Retinal pigment epithelial cell (primary cell): ENCODE measurements around the gene C1QTNF1.

Experiments used
- DNase-seq: peaks from one replicate; pipeline ENCODE4 v3.0.0-alpha.2; 2010; ENCODE audit warnings: low read depth
- H3K4me3 ChIP-seq: 2 replicates; pipeline ENCODE4 v1.5.1; 2011; ENCODE audit warnings: mild to moderate bottlenecking, low read length, control low read depth, moderate library complexity
- TF ChIP-seq, protein P1 (sequence below): conservative IDR thresholded peaks from 2 replicates; pipeline ENCODE4 v1.5.1; 2011; ENCODE audit warnings: low read depth, low read length, control low read depth, inconsistent platforms

The C1QTNF1 gene

DNA sequence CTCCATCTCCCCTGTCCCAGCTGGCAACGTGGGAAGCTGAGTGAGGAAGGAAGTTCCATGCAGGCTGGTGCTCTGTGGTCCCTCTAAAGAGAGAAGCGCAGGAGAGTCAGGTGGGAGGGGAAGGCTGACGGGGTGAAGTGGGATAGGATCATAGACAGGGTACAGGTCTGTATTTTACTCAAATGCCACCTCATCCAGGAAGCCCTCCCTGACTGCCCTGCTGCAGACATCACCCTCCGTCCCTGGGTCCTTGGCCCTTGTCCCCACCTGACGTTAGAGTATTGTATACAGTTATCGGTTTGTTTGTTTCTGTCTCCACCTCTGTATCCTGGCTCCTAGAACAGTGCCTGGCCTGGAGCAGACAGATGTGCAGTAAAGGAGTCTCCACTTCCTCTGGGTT, 26.1 kb upstream of the C1QTNF1 start:
- TF ChIP-seq, protein P1, sequence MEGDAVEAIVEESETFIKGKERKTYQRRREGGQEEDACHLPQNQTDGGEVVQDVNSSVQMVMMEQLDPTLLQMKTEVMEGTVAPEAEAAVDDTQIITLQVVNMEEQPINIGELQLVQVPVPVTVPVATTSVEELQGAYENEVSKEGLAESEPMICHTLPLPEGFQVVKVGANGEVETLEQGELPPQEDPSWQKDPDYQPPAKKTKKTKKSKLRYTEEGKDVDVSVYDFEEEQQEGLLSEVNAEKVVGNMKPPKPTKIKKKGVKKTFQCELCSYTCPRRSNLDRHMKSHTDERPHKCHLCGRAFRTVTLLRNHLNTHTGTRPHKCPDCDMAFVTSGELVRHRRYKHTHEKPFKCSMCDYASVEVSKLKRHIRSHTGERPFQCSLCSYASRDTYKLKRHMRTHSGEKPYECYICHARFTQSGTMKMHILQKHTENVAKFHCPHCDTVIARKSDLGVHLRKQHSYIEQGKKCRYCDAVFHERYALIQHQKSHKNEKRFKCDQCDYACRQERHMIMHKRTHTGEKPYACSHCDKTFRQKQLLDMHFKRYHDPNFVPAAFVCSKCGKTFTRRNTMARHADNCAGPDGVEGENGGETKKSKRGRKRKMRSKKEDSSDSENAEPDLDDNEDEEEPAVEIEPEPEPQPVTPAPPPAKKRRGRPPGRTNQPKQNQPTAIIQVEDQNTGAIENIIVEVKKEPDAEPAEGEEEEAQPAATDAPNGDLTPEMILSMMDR, result no peak
- no peak for DNase-seq
- no peak overlapping the region for H3K4me3 ChIP-seq

DNA sequence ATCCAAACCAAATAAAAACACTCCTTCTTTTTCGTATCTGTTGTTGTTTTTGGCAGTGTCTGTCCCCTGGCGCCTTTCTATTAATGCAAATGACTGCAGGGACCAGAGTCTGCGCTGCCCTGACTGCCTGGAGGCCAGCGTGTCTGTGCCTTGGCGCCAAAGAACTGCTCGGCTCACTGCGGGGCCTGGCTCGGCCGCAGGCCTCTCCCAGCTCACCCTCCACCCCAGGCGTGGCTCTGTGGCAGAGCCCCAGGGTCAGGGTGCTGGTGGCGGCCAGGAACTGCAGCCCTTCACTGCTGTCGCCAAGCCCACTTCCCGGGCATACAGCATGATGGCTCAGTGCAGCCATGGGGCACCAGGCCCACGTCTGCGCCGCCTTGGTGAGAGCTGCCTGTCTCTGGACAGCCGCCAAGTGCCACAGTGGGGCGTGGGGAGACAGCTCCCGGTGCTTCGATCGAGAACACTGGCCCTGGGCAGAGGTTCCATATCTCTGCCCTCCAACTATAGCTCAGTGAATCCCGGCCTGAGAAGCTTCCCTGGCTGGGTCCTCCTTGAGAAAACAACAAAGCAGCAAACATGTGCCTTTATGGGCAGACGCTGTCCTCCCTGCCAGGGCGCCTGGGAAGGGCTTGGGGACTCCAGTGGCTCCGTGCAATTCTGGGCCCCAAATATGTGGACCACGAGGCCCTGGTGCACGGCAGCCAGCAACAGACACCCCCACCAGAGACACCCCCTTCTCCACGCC, 25.5 kb upstream of the C1QTNF1 start:
- no peak for DNase-seq
- H3K4me3 ChIP-seq, result no peak overlapping the region
- TF ChIP-seq, protein P1, result no peak

GRCh38 chr17:78999056-78999768, 24.8 kb upstream of the C1QTNF1 start:
- TF ChIP-seq, protein P1, result no peak
- no peak for DNase-seq
- H3K4me3 ChIP-seq, result no peak overlapping the region

DNA sequence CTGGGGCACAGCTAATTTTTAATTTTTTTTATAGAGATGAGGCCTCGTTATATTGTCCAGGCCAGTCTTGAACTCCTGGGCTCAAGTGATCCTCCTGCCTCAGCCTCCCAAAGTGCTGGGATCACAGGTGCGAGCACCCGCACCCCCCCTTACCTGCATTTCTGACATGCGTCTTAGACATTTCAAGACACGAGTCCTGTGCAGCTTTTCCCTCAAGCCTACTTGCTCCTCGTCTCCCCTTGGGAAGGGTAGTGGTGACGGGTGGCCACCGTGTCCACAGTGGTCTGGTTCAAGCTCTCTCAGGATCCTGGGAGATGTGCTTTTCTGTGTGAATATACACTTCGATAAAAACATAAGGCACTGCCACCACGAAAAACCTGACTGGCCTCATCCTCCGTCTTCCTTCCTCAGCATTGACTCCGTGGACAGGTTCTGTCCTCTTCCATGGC, 24.0 kb upstream of the C1QTNF1 start:
- no peak overlapping the region for H3K4me3 ChIP-seq

DNA sequence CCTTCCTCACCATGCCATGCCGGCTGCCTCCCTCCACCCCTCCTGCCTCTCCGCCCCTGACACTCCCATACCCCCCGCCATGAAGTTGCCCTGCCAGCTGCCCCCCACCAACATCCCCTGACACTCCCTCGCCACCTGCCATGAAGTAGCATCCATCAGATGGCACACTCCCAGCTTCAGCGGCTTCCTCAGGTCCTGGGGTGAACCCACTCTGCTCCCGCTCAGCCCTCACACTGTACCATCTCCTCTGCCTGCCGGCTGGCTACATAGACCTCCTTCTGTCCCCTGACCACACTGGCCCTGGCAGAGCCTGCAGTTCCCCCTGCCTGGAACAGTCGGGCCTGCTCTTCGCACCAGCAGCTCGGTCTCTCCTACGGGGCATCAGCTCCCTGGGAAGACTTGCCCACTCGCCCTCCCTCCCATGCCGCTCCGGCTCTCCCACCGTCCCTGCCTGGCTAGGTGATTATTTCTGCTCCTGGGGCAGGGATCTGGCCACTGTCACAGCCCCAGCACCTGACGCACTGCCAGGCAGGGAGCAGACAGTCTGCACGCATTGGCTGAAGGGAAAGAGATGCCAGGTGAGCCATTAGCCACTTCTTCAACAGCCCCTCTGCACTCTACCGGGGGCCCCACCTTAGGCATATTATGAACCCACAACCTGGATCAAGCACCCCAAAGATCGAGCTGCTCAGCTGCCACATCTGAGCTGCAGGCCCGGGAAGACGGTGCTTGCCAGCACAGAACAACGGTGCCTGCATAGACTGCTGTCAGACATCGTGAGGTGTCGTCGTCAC, 23.4 kb upstream of the C1QTNF1 start:
- no peak overlapping the region for H3K4me3 ChIP-seq
- TF ChIP-seq, protein P1, result no peak
- DNase-seq, result no peak

More for the DNA sequence above, 24.0 kb upstream of the C1QTNF1 start:
- DNase-seq, result no peak
- TF ChIP-seq, protein P1, result no peak

- TF ChIP-seq, protein P1, result no peak
- H3K4me3 ChIP-seq, result no peak overlapping the region
- no peak for DNase-seq
Measured at GRCh38 chr17:79001190-79002020, 22.6 kb upstream of the C1QTNF1 start.
